ENCODE measurements around the gene HSD11B1. TPM values are rescaled to one million over a fixed set of nuclear protein-coding genes. Genes with fewer than 3 reads are reported as not detected.

HSD11B1 gene
- total RNA-seq, 2 donors from 2014 or later: 5.6 to 6.8 TPM

DNA sequence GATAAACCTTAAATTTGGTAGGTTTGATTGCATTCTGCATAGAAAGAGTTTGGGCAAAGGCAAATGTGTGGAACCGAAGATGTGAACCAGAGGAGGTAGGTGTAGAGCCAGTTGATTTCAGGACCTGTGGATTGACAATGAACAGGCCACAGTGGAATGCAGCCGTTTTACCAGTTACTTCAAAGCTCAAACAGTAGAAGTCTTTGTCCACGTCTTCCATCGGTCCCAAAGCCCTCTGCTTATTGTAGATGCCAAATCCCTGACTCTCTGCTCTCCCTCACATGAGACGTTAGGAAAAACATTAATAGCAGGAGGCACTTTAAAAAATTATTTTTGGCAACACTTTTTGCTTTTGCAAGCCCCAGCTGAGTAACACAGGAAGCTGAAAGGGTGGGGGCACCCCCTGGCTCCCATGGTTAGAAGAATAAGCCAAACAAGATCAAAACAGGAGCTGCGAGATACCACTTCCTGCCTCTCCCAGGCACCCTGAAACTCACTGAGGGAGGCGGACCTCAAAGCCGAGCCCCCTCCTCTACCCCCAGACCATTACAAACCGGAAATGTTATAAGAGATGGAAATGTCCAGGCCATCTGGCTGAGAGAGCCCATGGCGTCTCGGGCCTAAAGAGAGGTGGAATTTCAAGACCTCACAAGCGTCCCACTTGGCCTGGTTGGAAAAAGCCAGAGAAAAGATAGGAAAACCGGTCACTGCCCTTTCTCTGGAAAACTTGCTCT lies 64.7 kb downstream of the HSD11B1 start:
- ATAC-seq: peak; percentile 83 to 91
- intact Hi-C loops (cut with DNase I): no loop called here
- peak; percentile 88 for DNase-seq

- intact Hi-C loops (cut with DNase I): no loop called here
- DNase-seq (no peak), ATAC-seq (no peak)
Observed at GRCh38 chr1:209769971-209770370, 65.3 kb downstream of the HSD11B1 start.

GRCh38 chr1:209770636-209771415 lies 66.2 kb downstream of the HSD11B1 start:
- ATAC-seq (no peak), DNase-seq (no peak)
- intact Hi-C loops (cut with DNase I): no loop called here

DNA sequence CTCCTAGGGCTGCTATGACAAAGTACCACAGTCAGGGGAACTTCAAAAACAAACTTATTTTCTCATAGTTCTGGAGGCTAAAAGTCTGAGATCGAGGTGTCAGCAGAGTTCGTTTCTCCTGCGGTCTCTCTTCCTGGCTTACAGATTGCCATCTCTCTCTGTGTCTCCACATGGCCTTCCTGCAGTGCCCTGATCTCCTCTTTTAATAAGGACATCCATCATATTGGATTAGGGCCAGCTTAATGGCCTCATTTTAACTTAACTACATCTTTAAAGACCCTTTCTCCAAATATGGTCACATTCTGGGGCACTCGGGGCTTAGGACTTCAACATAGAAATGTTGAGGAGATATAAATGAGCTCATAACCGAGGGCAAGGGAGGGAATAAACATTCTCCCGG lies 67.5 kb downstream of the HSD11B1 start:
- DNase-seq (no peak), ATAC-seq (no peak)
- intact Hi-C loops (cut with DNase I): no loop called here

DNA sequence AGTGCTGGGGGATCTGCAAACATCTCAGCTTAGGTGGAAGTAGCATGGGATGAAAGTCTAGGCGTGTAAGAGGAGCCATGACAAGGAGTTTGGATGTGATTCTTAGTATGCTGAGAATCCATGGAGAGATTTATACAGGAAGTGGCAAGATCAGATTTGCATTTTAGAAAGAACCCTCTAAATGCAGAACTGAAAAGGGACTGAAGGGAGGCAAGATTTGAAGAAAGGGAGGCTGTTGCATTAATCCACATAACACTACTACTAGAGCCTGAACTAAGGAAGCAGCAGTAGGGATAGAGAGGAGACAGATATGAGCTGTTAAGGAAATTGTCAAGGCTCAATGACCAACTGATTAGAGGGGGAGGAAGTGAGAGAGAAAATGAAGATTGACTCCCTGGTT lies 69.9 kb downstream of the HSD11B1 start:
- intact Hi-C loops (cut with DNase I): no loop called here
- DNase-seq: no peak
- ATAC-seq: no peak

GRCh38 chr1:209775678-209776077 lies 71.0 kb downstream of the HSD11B1 start:
- no peak for DNase-seq

GRCh38 chr1:209777587-209777986 lies 72.9 kb downstream of the HSD11B1 start:
- ATAC-seq: no peak
- intact Hi-C loops (cut with DNase I): no loop called here

More at GRCh38 chr1:209775678-209776077, 71.0 kb downstream of the HSD11B1 start:
- intact Hi-C loops (cut with DNase I): no loop called here
- ATAC-seq: no peak

GRCh38 chr1:209778102-209778501 lies 73.5 kb downstream of the HSD11B1 start:
- ATAC-seq: no peak
- DNase-seq: no peak
- intact Hi-C loops (cut with DNase I): no loop called here

More at GRCh38 chr1:209777587-209777986, 72.9 kb downstream of the HSD11B1 start:
- DNase-seq: no peak

- intact Hi-C loops (cut with DNase I): loop anchor here in 1 of 2 donors (5.0 kb wide), 1 partner anchor 42 kb away; no protein-coding TSS in a partner anchor
- no peak for DNase-seq
- no peak for ATAC-seq
Observed at GRCh38 chr1:209780268-209780667, 75.6 kb downstream of the HSD11B1 start.

DNA sequence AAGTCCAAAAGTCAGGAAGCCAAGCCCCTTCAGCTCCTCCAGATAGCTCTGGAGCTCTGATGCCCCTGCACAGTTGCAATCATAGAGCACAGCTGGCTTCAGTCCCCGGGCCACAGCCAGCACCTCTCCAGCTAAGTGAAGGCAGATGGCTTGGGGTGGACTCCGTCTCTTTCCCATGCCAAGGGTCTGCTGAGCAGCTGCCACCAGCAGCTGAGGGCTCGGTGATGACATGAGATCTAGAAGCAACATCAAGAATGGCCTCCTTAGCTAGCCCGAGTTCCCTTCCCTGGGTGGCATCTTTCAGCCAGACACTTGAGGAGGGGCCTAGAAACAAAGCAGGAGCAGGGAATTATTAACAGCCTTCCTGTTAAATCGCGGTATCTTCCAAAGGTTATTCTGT lies 78.7 kb downstream of the HSD11B1 start:
- no peak for DNase-seq
- intact Hi-C loops (cut with DNase I): loop anchor here in 1 of 2 donors (5.0 kb wide), 1 partner anchor 39 kb away; no protein-coding TSS in a partner anchor

More for the DNA sequence above, 78.7 kb downstream of the HSD11B1 start:
- no peak for ATAC-seq

Other genes starting within 250 kb of the HSD11B1 start
- gene CAMK1G, start 121.1 kb upstream of the HSD11B1 start, total RNA-seq: under 1 TPM in 1 of 2 donors, not detected in 1; 0.31 TPM
- gene LAMB3, start 52.4 kb upstream of the HSD11B1 start, total RNA-seq: 10 to 100 TPM in 1 of 2 donors, 1 to 10 TPM in 1; 8.4 to 14.3 TPM
- gene G0S2, start 29.4 kb upstream of the HSD11B1 start, total RNA-seq: 100 to 1,000 TPM; 220 to 440 TPM
- gene TRAF3IP3, start 51.2 kb downstream of the HSD11B1 start, total RNA-seq: 1 to 10 TPM; 1.3 to 2.7 TPM
- 1 to 10 TPM; 1.8 to 1.9 TPM for gene C1orf74, start 79.7 kb downstream of the HSD11B1 start, total RNA-seq
- gene IRF6, start 101.3 kb downstream of the HSD11B1 start, total RNA-seq: 10 to 100 TPM; 20.7 to 21.8 TPM
- gene UTP25, start 123.1 kb downstream of the HSD11B1 start, total RNA-seq: 1 to 10 TPM; 3.0 to 4.4 TPM
- under 1 TPM in 1 of 2 donors, not detected in 1; 0.08 TPM for gene SYT14, start 233.4 kb downstream of the HSD11B1 start, total RNA-seq